ENCODE data around the gene ALDOA. TPM values are rescaled to one million over a fixed set of nuclear protein-coding genes. Genes with fewer than 3 reads are reported as not detected.

ALDOA gene
- total RNA-seq, 1 donor from 2014 or later: 1,718 TPM

DNA sequence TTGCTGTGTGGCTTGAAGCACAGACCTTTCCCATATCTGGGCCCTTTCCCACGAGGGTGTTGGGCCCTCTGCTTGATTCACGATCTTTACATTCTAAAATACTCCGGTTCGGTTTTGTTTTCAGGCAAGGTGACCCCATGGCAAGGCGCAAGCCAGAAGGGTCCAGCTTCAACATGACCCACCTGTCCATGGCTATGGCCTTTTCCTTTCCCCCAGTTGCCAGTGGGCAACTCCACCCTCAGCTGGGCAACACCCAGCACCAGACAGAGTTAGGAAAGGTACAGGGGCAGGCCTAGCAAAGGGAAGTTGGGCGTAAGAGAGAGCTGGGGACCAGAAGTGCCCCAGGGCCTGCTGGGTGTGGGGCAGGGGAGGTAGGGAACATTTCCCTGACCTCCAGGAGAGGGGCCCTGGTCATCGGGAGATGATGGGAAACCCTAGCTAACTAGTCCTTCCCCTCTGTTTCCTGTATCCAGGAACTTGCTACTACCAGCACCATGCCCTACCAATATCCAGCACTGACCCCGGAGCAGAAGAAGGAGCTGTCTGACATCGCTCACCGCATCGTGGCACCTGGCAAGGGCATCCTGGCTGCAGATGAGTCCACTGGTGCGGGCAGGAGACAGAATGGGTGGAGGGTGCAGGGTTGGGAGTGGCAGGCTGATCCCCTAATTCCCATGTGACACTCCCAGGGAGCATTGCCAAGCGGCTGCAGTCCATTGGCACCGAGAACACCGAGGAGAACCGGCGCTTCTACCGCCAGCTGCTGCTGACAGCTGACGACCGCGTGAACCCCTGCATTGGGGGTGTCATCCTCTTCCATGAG lies 1.4 kb downstream of the ALDOA start:
- intact Hi-C loops (cut with micrococcal nuclease): loop anchor here (5.0 kb wide), 1 partner anchor 260 kb away; the partner anchor contains the start of gene MAZ
- peaks cover 29% of the 10 kb centered on the region for H3K4me1 Mint-ChIP-seq (ENCODE audit: low read depth)
- peaks cover 1% of the 10 kb centered on the region for H3K27me3 Mint-ChIP-seq (ENCODE audit: insufficient read depth)
- H3K27ac Mint-ChIP-seq: peak overlapping the region; percentile 79
- H3K9me3 Mint-ChIP-seq: no peaks in the 10 kb centered on the region
- no peak for DNase-seq (ENCODE audit: low spot score)
- peak overlapping the region; percentile 99 for H3K4me3 Mint-ChIP-seq
- H3K36me3 Mint-ChIP-seq (ENCODE audit: low read depth): peaks cover 44% of the 10 kb centered on the region

DNA sequence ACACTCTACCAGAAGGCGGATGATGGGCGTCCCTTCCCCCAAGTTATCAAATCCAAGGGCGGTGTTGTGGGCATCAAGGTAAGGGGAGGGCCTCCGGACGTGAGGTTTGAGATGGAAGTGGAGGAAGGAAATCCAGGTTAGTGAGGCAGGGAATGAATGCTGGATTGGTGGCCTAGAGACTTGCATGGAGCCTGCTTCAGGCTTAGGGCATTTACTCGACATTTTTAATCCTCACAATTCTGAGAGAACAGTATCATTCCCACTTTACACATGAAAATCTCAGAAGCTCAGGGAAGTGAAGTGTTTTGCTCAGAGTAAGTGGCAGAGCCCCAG lies 2.0 kb downstream of the ALDOA start:
- Mint-ChIP-seq H3K27me3 (ENCODE audit: insufficient read depth) (no peaks in the 10 kb centered on the region), H3K36me3 (ENCODE audit: low read depth) (peaks cover 47% of the 10 kb centered on the region), H3K9me3 (no peaks in the 10 kb centered on the region), H3K4me3 (peak overlapping the region; percentile 99), H3K27ac (peak overlapping the region; percentile 79), H3K4me1 (ENCODE audit: low read depth) (peaks cover 32% of the 10 kb centered on the region)
- DNase-seq (ENCODE audit: low spot score): no peak
- intact Hi-C loops (cut with micrococcal nuclease): loop anchor here (5.0 kb wide), 1 partner anchor 260 kb away; the partner anchor contains the start of gene MAZ

DNA sequence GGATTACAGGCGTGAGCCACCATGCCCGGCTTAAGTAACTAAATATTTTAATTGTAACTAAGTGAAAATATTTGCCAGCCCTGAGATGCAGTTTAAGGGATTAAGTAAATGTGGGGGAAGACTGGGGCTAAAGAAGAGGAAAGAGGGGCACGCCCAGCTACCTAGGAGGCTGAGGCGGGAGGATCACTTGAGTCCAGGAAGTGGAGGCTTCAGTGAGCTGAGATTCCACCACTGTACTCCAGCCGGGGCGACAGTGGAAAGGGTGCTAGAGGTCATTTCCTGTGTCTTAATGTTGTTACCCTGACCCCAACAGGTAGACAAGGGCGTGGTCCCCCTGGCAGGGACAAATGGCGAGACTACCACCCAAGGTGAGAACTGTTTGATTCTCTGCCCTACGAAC lies 2.8 kb downstream of the ALDOA start:
- H3K4me3 Mint-ChIP-seq: peak overlapping the region; percentile 72
- no peaks in the 10 kb centered on the region for H3K9me3 Mint-ChIP-seq
- DNase-seq (ENCODE audit: low spot score): no peak
- intact Hi-C loops (cut with micrococcal nuclease): loop anchor here (5.0 kb wide), 1 partner anchor 261 kb away; the partner anchor contains the start of gene MAZ
- H3K4me1 Mint-ChIP-seq (ENCODE audit: low read depth): peaks cover 32% of the 10 kb centered on the region
- peaks cover 47% of the 10 kb centered on the region for H3K36me3 Mint-ChIP-seq (ENCODE audit: low read depth)
- peak overlapping the region; percentile 79 for H3K27ac Mint-ChIP-seq
- no peaks in the 10 kb centered on the region for H3K27me3 Mint-ChIP-seq (ENCODE audit: insufficient read depth)

DNA sequence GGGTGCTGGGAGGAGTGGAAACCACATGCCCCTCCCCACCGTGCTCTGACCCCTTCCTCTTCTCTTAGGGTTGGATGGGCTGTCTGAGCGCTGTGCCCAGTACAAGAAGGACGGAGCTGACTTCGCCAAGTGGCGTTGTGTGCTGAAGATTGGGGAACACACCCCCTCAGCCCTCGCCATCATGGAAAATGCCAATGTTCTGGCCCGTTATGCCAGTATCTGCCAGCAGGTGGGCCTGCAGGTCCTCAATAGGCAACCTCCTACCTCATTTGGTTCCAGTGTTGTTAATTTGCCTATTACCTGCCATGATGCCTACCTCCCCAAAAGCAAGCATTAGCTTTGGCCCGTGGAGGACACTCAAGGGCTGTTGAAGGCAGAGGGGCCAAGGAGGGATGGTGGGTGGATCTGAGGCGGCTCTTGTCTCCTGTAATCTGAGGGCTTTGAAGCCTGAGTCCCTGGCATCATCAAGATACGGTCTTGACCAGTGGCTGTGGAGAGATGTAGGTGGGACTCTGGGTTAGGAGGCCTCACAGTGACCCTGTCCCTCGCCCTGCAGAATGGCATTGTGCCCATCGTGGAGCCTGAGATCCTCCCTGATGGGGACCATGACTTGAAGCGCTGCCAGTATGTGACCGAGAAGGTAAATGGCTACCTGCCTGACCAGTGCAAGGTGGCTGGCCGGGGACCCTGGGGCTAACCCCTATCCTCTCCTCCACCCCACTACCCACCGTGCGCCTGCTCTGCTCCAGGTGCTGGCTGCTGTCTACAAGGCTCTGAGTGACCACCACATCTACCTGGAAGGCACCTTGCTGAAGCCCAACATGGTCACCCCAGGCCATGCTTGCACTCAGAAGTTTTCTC lies 3.4 kb downstream of the ALDOA start:
- Mint-ChIP-seq H3K9me3 (no peaks in the 10 kb centered on the region), H3K27ac (peak overlapping the region; percentile 79), H3K4me3 (peak overlapping the region; percentile 72), H3K36me3 (ENCODE audit: low read depth) (peaks cover 47% of the 10 kb centered on the region), H3K4me1 (ENCODE audit: low read depth) (peaks cover 32% of the 10 kb centered on the region), H3K27me3 (ENCODE audit: insufficient read depth) (no peaks in the 10 kb centered on the region)
- intact Hi-C loops (cut with micrococcal nuclease): loop anchor here (5.0 kb wide), 1 partner anchor 262 kb away; the partner anchor contains the start of gene MAZ
- DNase-seq (ENCODE audit: low spot score): peak; percentile 36

DNA sequence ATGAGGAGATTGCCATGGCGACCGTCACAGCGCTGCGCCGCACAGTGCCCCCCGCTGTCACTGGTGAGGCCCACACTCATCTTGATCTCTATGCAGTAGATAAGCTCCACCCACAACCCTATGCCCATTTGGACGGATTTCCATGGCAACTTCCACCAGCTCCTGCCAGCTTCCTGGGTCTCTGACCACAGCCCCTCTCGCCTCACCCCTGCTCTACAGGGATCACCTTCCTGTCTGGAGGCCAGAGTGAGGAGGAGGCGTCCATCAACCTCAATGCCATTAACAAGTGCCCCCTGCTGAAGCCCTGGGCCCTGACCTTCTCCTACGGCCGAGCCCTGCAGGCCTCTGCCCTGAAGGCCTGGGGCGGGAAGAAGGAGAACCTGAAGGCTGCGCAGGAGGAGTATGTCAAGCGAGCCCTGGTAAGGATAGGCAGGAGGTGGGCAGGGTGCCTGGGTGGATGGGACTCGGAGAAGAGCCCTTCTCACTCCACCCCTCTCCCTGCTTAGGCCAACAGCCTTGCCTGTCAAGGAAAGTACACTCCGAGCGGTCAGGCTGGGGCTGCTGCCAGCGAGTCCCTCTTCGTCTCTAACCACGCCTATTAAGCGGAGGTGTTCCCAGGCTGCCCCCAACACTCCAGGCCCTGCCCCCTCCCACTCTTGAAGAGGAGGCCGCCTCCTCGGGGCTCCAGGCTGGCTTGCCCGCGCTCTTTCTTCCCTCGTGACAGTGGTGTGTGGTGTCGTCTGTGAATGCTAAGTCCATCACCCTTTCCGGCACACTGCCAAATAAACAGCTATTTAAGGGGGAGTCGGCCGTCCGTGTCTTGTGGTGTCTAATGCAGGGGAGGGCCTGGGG lies 4.3 kb downstream of the ALDOA start:
- Mint-ChIP-seq H3K4me3 (no peak overlapping the region), H3K27ac (peak overlapping the region; percentile 47), H3K4me1 (ENCODE audit: low read depth) (peaks cover 36% of the 10 kb centered on the region), H3K27me3 (ENCODE audit: insufficient read depth) (no peaks in the 10 kb centered on the region), H3K9me3 (no peaks in the 10 kb centered on the region), H3K36me3 (ENCODE audit: low read depth) (peaks cover 45% of the 10 kb centered on the region)
- intact Hi-C loops (cut with micrococcal nuclease): loop anchor here (5.0 kb wide), 1 partner anchor 263 kb away; the partner anchor contains the start of gene MAZ
- no peak for DNase-seq (ENCODE audit: low spot score)

DNA sequence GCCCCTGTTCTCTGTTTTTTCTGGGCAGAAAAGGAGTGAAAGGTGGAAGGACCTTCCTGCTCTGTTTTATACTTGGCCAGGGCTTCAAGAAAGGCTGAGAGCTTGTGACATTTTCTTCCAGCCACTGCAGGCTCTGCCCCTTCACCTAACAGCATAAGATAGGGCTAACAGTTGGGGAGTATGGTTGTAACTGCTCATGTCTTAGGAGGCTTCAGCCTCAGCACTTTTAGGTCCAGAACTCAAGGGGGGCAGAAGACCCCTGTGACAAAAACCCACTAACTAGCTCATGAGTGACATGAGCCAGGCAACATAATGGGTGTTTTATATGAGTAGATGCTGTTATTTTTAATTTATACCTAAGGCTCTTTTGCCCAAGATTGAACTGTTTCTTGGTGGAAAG lies 4.9 kb downstream of the ALDOA start:
- Mint-ChIP-seq H3K27me3 (ENCODE audit: insufficient read depth) (no peaks in the 10 kb centered on the region), H3K4me1 (ENCODE audit: low read depth) (peaks cover 39% of the 10 kb centered on the region), H3K27ac (no peak overlapping the region), H3K9me3 (no peaks in the 10 kb centered on the region), H3K4me3 (no peak overlapping the region), H3K36me3 (ENCODE audit: low read depth) (peaks cover 45% of the 10 kb centered on the region)
- no peak for DNase-seq (ENCODE audit: low spot score)
- intact Hi-C loops (cut with micrococcal nuclease): no loop called here

DNA sequence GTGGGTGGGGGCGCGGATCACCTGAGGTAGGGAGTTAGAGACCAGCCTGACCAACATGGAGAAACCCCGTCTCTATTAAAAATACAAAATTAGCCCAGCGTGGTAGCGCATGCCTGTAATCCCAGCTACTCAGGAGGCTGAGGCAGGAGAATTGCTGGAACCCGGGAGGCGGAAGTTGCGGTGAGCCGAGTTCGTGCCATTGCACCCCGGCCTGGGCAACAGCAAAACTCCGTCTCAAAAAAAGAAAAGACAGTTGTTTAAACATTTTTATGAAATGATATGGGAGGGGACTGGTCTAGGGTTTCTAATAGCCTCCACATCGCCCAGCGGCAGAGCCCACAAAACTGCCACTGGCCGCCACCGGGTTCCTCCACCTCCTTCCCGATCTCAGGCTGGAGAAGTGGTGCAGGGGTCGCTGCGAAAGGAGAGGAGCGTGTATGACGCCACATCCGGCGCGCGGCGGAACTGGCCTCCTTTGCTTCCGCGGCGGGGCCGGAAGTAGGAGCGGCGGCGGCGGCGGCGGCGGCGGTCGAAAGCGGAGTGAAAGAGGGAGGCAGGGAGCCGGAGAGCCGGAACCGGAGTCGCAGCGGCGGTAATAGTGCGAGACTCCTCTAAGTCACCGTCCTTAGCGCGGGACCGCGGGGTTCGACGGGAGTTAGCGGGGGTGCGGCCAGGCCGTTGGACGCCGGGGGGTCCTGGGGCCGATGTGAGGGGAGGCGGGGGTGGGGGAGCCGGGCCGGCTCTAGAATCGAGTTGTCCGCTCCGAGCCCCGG lies 10.1 kb downstream of the ALDOA start, which contains the start of gene PPP4C:
PPP4C (plus strand) TSS at position 492 of the 773 bp plus-strand sequence. CDS start 384 bp downstream, outside the sequence.
- Mint-ChIP-seq H3K4me1 (ENCODE audit: low read depth) (peaks cover 44% of the 10 kb centered on the region), H3K27ac (peak within 1 kb of the TSS; percentile 96), H3K9me3 (no peaks in the 10 kb centered on the region), H3K27me3 (ENCODE audit: insufficient read depth) (no peaks in the 10 kb centered on the region), H3K4me3 (peak within 1 kb of the TSS; percentile 97), H3K36me3 (ENCODE audit: low read depth) (peaks cover 34% of the 10 kb centered on the region)
- intact Hi-C loops (cut with micrococcal nuclease): loop anchor here (1.0 kb wide), 3 partner anchors 10 to 21 kb away; partner anchors contain the start of genes ALDOA and YPEL3
- peak; percentile 92 for DNase-seq (ENCODE audit: low spot score)

DNA sequence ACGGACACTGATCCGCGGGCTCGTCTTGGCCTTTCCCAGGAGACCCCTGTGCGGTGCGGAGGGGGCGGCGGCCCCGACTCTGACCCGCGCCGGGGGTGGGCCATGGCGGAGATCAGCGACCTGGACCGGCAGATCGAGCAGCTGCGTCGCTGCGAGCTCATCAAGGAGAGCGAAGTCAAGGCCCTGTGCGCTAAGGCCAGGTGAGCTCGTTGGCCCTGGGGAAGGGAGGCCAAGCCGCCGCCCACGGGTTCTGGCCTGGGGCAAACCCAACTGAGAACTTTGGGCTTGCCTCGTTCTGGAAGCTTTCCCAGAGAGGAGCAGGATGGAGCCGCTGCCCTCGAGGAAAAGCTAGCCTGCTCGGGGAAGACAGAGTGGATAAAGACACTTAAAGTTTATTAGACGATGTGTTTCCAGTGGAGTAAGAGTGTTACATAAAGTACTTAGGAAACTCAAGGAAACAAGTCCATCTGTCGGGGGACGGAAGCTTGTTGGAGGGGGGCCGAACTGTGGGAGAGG lies 10.8 kb downstream of the ALDOA start:
- H3K4me3 Mint-ChIP-seq: peak overlapping the region; percentile 97
- peak overlapping the region; percentile 81 for H3K27ac Mint-ChIP-seq
- intact Hi-C loops (cut with micrococcal nuclease): loop anchor here (1.0 kb wide), 2 partner anchors 16 to 20 kb away; partner anchors contain the start of gene YPEL3
- no peak for DNase-seq (ENCODE audit: low spot score)
- H3K4me1 Mint-ChIP-seq (ENCODE audit: low read depth): peaks cover 44% of the 10 kb centered on the region
- no peaks in the 10 kb centered on the region for H3K27me3 Mint-ChIP-seq (ENCODE audit: insufficient read depth)
- H3K9me3 Mint-ChIP-seq: no peaks in the 10 kb centered on the region
- peaks cover 34% of the 10 kb centered on the region for H3K36me3 Mint-ChIP-seq (ENCODE audit: low read depth)

DNA sequence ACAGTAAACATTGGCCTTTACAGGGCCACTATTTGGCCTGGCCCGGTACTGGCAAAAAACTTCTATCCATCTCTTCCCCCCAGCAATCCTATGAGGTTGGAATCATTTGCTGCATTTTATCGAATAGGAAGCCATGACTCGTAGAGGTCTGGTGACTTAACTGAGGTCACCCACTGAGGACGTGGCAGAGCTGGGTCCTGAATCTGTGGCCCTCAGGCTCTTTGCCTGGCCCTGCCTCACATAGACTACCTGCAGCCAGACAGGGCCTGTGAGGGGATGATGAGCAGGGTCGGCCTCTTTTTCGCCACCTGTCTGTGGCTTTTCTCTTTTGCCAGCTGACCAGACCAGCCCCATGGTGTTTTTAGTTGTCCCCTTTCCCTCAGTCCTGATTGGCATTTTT lies 12.1 kb downstream of the ALDOA start:
- peaks cover 33% of the 10 kb centered on the region for H3K36me3 Mint-ChIP-seq (ENCODE audit: low read depth)
- peak overlapping the region; percentile 97 for H3K4me3 Mint-ChIP-seq
- H3K4me1 Mint-ChIP-seq (ENCODE audit: low read depth): peaks cover 39% of the 10 kb centered on the region
- H3K27ac Mint-ChIP-seq: peak overlapping the region; percentile 33
- no peak for DNase-seq (ENCODE audit: low spot score)
- no peaks in the 10 kb centered on the region for H3K27me3 Mint-ChIP-seq (ENCODE audit: insufficient read depth)
- H3K9me3 Mint-ChIP-seq: no peaks in the 10 kb centered on the region
- intact Hi-C loops (cut with micrococcal nuclease): no loop called here

DNA sequence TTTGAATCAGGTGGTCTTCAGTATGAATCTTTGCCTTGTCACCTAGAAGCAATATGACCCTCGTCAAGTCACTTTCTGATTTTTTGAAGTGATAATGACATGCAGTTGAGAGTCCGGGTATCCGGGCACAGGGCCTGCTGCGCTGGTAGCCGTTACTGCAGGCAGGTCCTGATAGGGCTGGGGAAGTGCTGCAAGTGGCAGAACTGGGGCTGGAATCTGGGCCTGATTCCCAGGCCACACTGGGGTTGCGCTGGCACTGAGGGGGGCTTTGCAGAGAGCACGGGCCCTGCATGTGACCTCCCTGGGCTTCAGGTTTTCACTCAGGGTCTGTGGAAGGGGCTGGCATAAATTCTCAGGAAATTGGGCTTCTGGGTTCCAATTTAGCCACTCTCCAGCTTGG lies 13.2 kb downstream of the ALDOA start:
- peaks cover 39% of the 10 kb centered on the region for H3K36me3 Mint-ChIP-seq (ENCODE audit: low read depth)
- H3K9me3 Mint-ChIP-seq: no peaks in the 10 kb centered on the region
- no peak overlapping the region for H3K27ac Mint-ChIP-seq
- intact Hi-C loops (cut with micrococcal nuclease): no loop called here
- DNase-seq (ENCODE audit: low spot score): no peak
- no peak overlapping the region for H3K4me3 Mint-ChIP-seq
- peaks cover 39% of the 10 kb centered on the region for H3K4me1 Mint-ChIP-seq (ENCODE audit: low read depth)
- no peaks in the 10 kb centered on the region for H3K27me3 Mint-ChIP-seq (ENCODE audit: insufficient read depth)

DNA sequence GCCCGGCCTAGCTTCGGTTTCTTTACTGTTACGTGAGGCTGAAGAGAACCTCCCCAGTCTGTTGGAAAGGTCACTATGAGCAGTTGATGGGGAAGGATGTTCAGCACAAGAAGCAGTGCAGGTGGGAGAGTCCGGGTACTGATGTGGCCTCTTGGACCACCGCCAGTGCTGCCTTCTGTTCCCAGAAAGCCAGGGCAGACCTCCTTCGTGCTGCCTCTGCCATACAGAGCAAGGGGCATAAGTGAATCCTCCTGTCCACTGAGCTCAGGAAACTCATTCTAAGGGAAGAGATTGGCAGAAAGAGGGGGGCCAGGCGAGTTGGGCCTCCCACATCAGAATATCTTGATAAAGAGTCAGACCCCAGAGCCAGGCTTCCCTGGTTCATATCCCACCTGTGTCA lies 13.9 kb downstream of the ALDOA start:
- DNase-seq (ENCODE audit: low spot score): no peak
- H3K4me3 Mint-ChIP-seq: peak overlapping the region; percentile 24
- no peaks in the 10 kb centered on the region for H3K27me3 Mint-ChIP-seq (ENCODE audit: insufficient read depth)
- H3K4me1 Mint-ChIP-seq (ENCODE audit: low read depth): peaks cover 39% of the 10 kb centered on the region
- H3K27ac Mint-ChIP-seq: no peak overlapping the region
- intact Hi-C loops (cut with micrococcal nuclease): no loop called here
- no peaks in the 10 kb centered on the region for H3K9me3 Mint-ChIP-seq
- peaks cover 39% of the 10 kb centered on the region for H3K36me3 Mint-ChIP-seq (ENCODE audit: low read depth)

Measured in activated T-helper 1 cell treated with anti-CD3 and anti-CD28 coated beads, Interleukin-12 subunit alpha, Interleukin-12 subunit beta, Interleukin-2, Interleukin-4 antibody, amounts not matched to agents 30 ng/mL and 10 ng/mL and 1 ng/mL, durations not matched to agents 14 hours and 24 hours and 36 hours (primary cell).